ENCODE results near the gene NRM.

NRM gene

GRCh38 chr6:30720738-30721197 is 30.0 kb upstream of the NRM start (continued):
- no peak for TF ChIP-seq ZNF792 (tag by site-specific recombination; IDR thresholded peaks at IDR 0.05)
- no peak for TF ChIP-seq OSR2 (tag by site-specific recombination; IDR thresholded peaks at IDR 0.05)
- TF ChIP-seq ZNF677 (tag by site-specific recombination; IDR thresholded peaks at IDR 0.05): no peak
- TF ChIP-seq ZNF776 (tag by site-specific recombination; IDR thresholded peaks at IDR 0.05; ENCODE audit: borderline replicate concordance): no peak
- TF ChIP-seq ZFP41 (tag by site-specific recombination; IDR thresholded peaks at IDR 0.05; ENCODE audit: borderline replicate concordance): no peak
- no peak for TF ChIP-seq ZNF223 (tag by site-specific recombination; IDR thresholded peaks at IDR 0.05)
- no peak for TF ChIP-seq ZNF670 (tag by site-specific recombination; IDR thresholded peaks at IDR 0.05; ENCODE audit: low read depth)
- 0 out of 2 replicates have a peak, but pooled peaks have one; percentile 22 for TF ChIP-seq KLF7 (tag by site-specific recombination; IDR thresholded peaks at IDR 0.05; ENCODE audit: borderline replicate concordance)
- TF ChIP-seq, protein P1, sequence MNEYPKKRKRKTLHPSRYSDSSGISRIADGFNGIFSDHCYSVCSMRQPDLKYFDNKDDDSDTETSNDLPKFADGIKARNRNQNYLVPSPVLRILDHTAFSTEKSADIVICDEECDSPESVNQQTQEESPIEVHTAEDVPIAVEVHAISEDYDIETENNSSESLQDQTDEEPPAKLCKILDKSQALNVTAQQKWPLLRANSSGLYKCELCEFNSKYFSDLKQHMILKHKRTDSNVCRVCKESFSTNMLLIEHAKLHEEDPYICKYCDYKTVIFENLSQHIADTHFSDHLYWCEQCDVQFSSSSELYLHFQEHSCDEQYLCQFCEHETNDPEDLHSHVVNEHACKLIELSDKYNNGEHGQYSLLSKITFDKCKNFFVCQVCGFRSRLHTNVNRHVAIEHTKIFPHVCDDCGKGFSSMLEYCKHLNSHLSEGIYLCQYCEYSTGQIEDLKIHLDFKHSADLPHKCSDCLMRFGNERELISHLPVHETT (tag by site-specific recombination; IDR thresholded peaks at IDR 0.05): no peak
- TF ChIP-seq ZNF416 (tag by site-specific recombination; IDR thresholded peaks at IDR 0.05): no peak
- TF ChIP-seq ZNF133 (tag by site-specific recombination; IDR thresholded peaks at IDR 0.05): no peak
- TF ChIP-seq GLIS2 (tag by site-specific recombination; IDR thresholded peaks at IDR 0.05): peak; percentile 64

DNA sequence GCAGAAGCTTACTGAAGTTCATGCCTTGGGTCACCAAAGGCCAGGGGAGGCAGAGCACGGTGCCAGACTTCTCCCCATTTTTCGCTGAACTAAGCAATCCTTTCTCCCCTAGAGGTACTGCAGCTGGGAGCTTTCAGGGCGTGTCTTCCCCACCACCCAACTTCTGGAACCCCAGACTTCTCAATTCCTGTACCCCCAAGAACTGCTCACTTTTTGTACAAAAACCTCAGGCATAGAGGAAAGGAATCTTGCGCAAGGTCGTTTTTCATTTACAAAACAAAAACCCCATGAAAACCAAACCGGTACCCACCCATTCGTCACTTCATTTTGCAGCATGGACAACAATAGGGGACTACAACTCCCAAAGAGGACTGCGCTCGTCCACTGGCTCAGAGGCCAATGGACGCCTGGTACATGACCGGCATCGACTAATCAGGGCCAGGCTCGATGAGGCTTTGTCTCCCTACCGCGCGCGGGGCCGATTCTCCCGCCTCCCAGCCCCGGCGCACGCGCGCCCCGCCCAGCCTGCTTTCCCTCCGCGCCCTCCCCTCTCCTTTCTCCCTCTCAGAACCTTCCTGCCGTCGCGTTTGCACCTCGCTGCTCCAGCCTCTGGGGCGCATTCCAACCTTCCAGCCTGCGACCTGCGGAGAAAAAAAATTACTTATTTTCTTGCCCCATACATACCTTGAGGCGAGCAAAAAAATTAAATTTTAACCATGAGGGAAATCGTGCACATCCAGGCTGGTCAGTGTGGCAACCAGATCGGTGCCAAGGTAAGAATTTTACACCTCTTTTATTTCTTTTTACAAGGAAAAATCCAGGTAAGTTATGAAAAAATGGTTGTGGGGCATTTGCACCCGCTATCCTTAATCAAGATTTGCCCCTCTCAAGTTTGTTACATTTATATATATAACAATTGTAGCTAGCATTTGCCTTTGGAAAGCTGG is 29.3 kb upstream of the NRM start, which contains the start of gene TUBB:
Gene TUBB (plus strand): TSS at position 562 of the 947 bp plus-strand sequence. CDS start 155 bp downstream, at position 717.
- ChIA-PET CTCF (interaction anchor here (0.6 to 18.7 kb wide), 5 partner anchors 11 to 672 kb away, joined by 3 to 692 read pairs (median 4); partner anchors contain the start of gene DHX16), POLR2A (interaction anchor here (0.6 to 10.1 kb wide), 15 partner anchors 7 to 338 kb away, joined by 3 to 235 read pairs (median 7); partner anchors contain the start of genes FLOT1, GNL1, GTF2H4 and IER3)
- H3K9me3 ChIP-seq (ENCODE audit: control insufficient read depth, insufficient read depth, low read depth, low read length): no peaks in the 10 kb centered on the region
- peaks cover 19 to 45% of the 10 kb centered on the region in 2 experiments for H3K36me3 ChIP-seq (ENCODE audit: control insufficient read depth in 2 of 2, insufficient read depth in 1 of 2, low read length in 2 of 2)
- peaks cover 6% of the 10 kb centered on the region for H3K4me1 ChIP-seq (ENCODE audit: control insufficient read depth, insufficient read depth, low read length)
- H3K4me3 ChIP-seq (ENCODE audit: low read depth, low read length): peak within 1 kb of the TSS; percentile 87
- peak within 1 kb of the TSS; percentile 93 for H3K27ac ChIP-seq (ENCODE audit: extremely low read depth, low read depth, low read length)
- TF ChIP-seq PATZ1 (tag by site-specific recombination; IDR thresholded peaks at IDR 0.05): peak; percentile 85
- peak; percentile 96 for TF ChIP-seq ZNF366 (tag by site-specific recombination; conservative IDR thresholded peaks at IDR 0.05)
- no peak for TF ChIP-seq ZNF645 (tag by site-specific recombination; IDR thresholded peaks at IDR 0.05)
- TF ChIP-seq ZNF175 (tag by site-specific recombination; IDR thresholded peaks at IDR 0.05): no peak
- no peak for TF ChIP-seq ZNF223 (tag by site-specific recombination; IDR thresholded peaks at IDR 0.05)
- TF ChIP-seq ZNF350 (tag by site-specific recombination; IDR thresholded peaks at IDR 0.05): no peak
- no peak for TF ChIP-seq ZNF792 (tag by site-specific recombination; IDR thresholded peaks at IDR 0.05)
- TF ChIP-seq, protein P2, sequence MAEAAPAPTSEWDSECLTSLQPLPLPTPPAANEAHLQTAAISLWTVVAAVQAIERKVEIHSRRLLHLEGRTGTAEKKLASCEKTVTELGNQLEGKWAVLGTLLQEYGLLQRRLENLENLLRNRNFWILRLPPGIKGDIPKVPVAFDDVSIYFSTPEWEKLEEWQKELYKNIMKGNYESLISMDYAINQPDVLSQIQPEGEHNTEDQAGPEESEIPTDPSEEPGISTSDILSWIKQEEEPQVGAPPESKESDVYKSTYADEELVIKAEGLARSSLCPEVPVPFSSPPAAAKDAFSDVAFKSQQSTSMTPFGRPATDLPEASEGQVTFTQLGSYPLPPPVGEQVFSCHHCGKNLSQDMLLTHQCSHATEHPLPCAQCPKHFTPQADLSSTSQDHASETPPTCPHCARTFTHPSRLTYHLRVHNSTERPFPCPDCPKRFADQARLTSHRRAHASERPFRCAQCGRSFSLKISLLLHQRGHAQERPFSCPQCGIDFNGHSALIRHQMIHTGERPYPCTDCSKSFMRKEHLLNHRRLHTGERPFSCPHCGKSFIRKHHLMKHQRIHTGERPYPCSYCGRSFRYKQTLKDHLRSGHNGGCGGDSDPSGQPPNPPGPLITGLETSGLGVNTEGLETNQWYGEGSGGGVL (tag by site-specific recombination; IDR thresholded peaks at IDR 0.05): peak; percentile 75; the same call in 1 of the 2 replicates
- TF ChIP-seq, protein P3, sequence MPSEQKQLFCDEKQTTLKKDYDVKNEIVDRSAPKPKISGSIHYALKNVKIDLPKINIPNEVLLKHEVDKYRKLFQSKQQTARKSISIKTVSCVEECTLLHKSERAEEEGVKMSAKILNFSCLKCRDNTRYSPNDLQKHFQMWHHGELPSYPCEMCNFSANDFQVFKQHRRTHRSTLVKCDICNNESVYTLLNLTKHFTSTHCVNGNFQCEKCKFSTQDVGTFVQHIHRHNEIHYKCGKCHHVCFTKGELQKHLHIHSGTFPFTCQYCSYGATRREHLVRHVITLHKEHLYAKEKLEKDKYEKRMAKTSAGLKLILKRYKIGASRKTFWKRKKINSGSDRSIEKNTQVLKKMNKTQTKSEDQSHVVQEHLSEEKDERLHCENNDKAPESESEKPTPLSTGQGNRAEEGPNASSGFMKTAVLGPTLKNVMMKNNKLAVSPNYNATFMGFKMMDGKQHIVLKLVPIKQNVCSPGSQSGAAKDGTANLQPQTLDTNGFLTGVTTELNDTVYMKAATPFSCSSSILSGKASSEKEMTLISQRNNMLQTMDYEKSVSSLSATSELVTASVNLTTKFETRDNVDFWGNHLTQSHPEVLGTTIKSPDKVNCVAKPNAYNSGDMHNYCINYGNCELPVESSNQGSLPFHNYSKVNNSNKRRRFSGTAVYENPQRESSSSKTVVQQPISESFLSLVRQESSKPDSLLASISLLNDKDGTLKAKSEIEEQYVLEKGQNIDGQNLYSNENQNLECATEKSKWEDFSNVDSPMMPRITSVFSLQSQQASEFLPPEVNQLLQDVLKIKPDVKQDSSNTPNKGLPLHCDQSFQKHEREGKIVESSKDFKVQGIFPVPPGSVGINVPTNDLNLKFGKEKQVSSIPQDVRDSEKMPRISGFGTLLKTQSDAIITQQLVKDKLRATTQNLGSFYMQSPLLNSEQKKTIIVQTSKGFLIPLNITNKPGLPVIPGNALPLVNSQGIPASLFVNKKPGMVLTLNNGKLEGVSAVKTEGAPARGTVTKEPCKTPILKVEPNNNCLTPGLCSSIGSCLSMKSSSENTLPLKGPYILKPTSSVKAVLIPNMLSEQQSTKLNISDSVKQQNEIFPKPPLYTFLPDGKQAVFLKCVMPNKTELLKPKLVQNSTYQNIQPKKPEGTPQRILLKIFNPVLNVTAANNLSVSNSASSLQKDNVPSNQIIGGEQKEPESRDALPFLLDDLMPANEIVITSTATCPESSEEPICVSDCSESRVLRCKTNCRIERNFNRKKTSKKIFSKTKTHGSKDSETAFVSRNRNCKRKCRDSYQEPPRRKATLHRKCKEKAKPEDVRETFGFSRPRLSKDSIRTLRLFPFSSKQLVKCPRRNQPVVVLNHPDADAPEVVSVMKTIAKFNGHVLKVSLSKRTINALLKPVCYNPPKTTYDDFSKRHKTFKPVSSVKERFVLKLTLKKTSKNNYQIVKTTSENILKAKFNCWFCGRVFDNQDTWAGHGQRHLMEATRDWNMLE (tag by site-specific recombination; conservative IDR thresholded peaks at IDR 0.05; ENCODE audit: low read depth): no peak
- TF ChIP-seq ZSCAN18 (tag by site-specific recombination; IDR thresholded peaks at IDR 0.05): no peak
- TF ChIP-seq IKZF3 (tag by site-specific recombination; IDR thresholded peaks at IDR 0.05): peak; percentile 82
